ENCODE measurements around the gene METTL13.

GRCh38 chr1:171785766-171786165 is 4.3 kb downstream of the METTL13 start:
- no peak for TF ChIP-seq GATA2 (IDR thresholded peaks at IDR 0.05; ENCODE audit: low read depth, low read length)
- no peak for TF ChIP-seq GATA3 (IDR thresholded peaks at IDR 0.05; ENCODE audit: low read depth, low read length)

Measured in SH-SY5Y (cell line).